CD14-positive monocyte (primary cell): ENCODE data around the gene SYNPO2. TPM values are rescaled to one million over a fixed set of nuclear protein-coding genes. Genes with fewer than 3 reads are reported as not detected.

ENCODE experiments used
- DNase-seq, 3 donors: peaks; one replicate each; pipeline ENCODE4 v3.0.0-alpha.2; 2011 to 2022
- H2AFZ ChIP-seq: 2 replicates; pipeline ENCODE4 v1.6.0; 2012; ENCODE audit warnings: mild to moderate bottlenecking, low read depth, low read length, inconsistent platforms; ENCODE audit not compliant: insufficient read depth, poor library complexity, severe bottlenecking
- H3K27ac ChIP-seq, 2 donors: 1 replicate in 1 of 2; 2 replicates in 1 of 2; pipeline ENCODE4 v1.5.1; 2012 to 2013; ENCODE audit warnings: low read length in 2 of 2, control low read depth in 1 of 2, inconsistent platforms in 1 of 2, low read depth in 1 of 2, mild to moderate bottlenecking in 1 of 2
- H3K27me3 ChIP-seq, 2 donors: one replicate each; pipeline versions ENCODE4 v1.6.0 to v1.6.1; 2011 to 2013; ENCODE audit warnings: low read length in 2 of 2; ENCODE audit not compliant: control insufficient read depth in 2 of 2, insufficient read depth in 2 of 2
- H3K36me3 ChIP-seq, 2 donors: replicated peaks in 1 of 2; 1 replicate in 1 of 2; 2 replicates in 1 of 2; pipeline versions ENCODE4 v1.5.1 to v1.6.1; 2012 to 2013; ENCODE audit warnings: low read length in 2 of 2, control low read depth in 1 of 2, inconsistent platforms in 1 of 2, mild to moderate bottlenecking in 1 of 2; ENCODE audit not compliant: insufficient read depth in 2 of 2, control insufficient read depth in 1 of 2
- H3K4me1 ChIP-seq, 2 donors: 1 replicate in 1 of 2; 2 replicates in 1 of 2; pipeline versions ENCODE4 v1.5.1 to v1.6.1; 2012 to 2013; ENCODE audit warnings: low read length in 2 of 2, control low read depth in 1 of 2, inconsistent platforms in 1 of 2, mild to moderate bottlenecking in 1 of 2, moderate library complexity in 1 of 2; ENCODE audit not compliant: insufficient read depth in 2 of 2, control insufficient read depth in 1 of 2
- H3K4me2 ChIP-seq: replicated peaks from 2 replicates; pipeline ENCODE3; 2012; ENCODE audit warnings: low read length, moderate library complexity, mild to moderate bottlenecking; ENCODE audit not compliant: poor library complexity, severe bottlenecking; ENCODE audit errors: extremely low read depth
- H3K4me3 ChIP-seq, 3 experiments: fragments of 200-600 bp in 1 of 3; sonication (generic) in 1 of 3; replicated peaks in 1 of 3; 1 replicate in 2 of 3; 2 replicates in 1 of 3; pipeline ENCODE4 v1.5.1; 2011 to 2013; ENCODE audit warnings: low read length in 3 of 3, mild to moderate bottlenecking in 3 of 3, control low read depth in 2 of 3, low read depth in 2 of 3, inconsistent platforms in 1 of 3, moderate library complexity in 1 of 3
- H3K79me2 ChIP-seq: 2 replicates; pipeline ENCODE4 v1.6.0; 2012; ENCODE audit warnings: mild to moderate bottlenecking, control low read depth, inconsistent platforms, low read length, moderate library complexity; ENCODE audit not compliant: insufficient read depth
- H3K9ac ChIP-seq: 2 replicates; pipeline ENCODE4 v1.6.0; 2017; ENCODE audit warnings: low read length, mild to moderate bottlenecking; ENCODE audit not compliant: insufficient read depth, poor library complexity, severe bottlenecking
- H3K9me3 ChIP-seq, 2 donors: replicated peaks in 1 of 2; 1 replicate in 1 of 2; 2 replicates in 1 of 2; pipeline versions ENCODE4 v1.5.1 to v1.6.1; 2012 to 2013; ENCODE audit warnings: low read length in 2 of 2, control low read depth in 1 of 2; ENCODE audit not compliant: control insufficient read depth in 1 of 2, insufficient read depth in 1 of 2
- H4K20me1 ChIP-seq: 2 replicates; pipeline ENCODE4 v1.6.0; 2012; ENCODE audit warnings: mild to moderate bottlenecking, low read length, control low read depth, moderate library complexity; ENCODE audit not compliant: insufficient read depth
- H3K27ac Mint-ChIP-seq, 7 donors: one replicate each; pipeline ENCODE4 v1.8.0; 2020; ENCODE audit warnings: mild to moderate bottlenecking in 7 of 7, mixed read lengths in 7 of 7, moderate library complexity in 6 of 7, inconsistent platforms in 2 of 7
- H3K27me3 Mint-ChIP-seq, 3 donors: one replicate each; pipeline ENCODE4 v1.8.0; 2021 to 2022; ENCODE audit warnings: low read depth in 3 of 3, mild to moderate bottlenecking in 3 of 3, mixed read lengths in 3 of 3, moderate library complexity in 3 of 3, inconsistent platforms in 1 of 3
- H3K36me3 Mint-ChIP-seq, 2 donors: one replicate each; pipeline ENCODE4 v1.8.0; 2020; ENCODE audit warnings: mixed read lengths in 2 of 2, inconsistent platforms in 1 of 2, mild to moderate bottlenecking in 1 of 2
- H3K4me1 Mint-ChIP-seq: one replicate; pipeline ENCODE4 v1.8.0; 2020; ENCODE audit warnings: mild to moderate bottlenecking, mixed read lengths
- H3K4me3 Mint-ChIP-seq, 2 donors: one replicate each; pipeline ENCODE4 v1.8.0; 2020; ENCODE audit warnings: mild to moderate bottlenecking in 2 of 2, mixed read lengths in 2 of 2, moderate library complexity in 1 of 2
- H3K9me3 Mint-ChIP-seq, 7 donors: one replicate each; pipeline ENCODE4 v1.8.0; 2020 to 2022; ENCODE audit warnings: mixed read lengths in 7 of 7, mild to moderate bottlenecking in 6 of 7, moderate library complexity in 6 of 7, inconsistent platforms in 2 of 7
- WGBS: methylation state at CpG from one replicate; pipeline ENCODE4 v1.1.5; 2013; ENCODE audit warnings: missing lambda C conversion rate; ENCODE audit not compliant: insufficient coverage; 5-methylcytosine and 5-hydroxymethylcytosine counted together
- intact Hi-C, 2 donors: fragments of 100-400 bp; cut with micrococcal nuclease; formaldehyde crosslinking; loops; one replicate each; pipeline versions ENCODE4 v1.15.0 to v1.15.1; 2023
- polyA plus RNA-seq, 3 donors: library from polyadenylated mRNA; depleted of rRNA in 1 of 3; unstranded in 2 of 3; stranded (reverse) in 1 of 3; fragments of 300-500 nt in 2 of 3; fragments of >200 nt in 1 of 3; fragmentation: Illumina TruSeq in 2 of 3; gene quantifications; 1 replicate in 2 of 3; 2 replicates in 1 of 3; pipeline ENCODE4 v1.2.3, GENCODE V29; 2012 to 2021
- TF ChIP-seq, protein P1 (sequence below): fragments of 200-600 bp; IDR thresholded peaks from one replicate; pipeline ENCODE4 v1.8.0; 2022; ENCODE audit warnings: antibody characterized with exemption, mild to moderate bottlenecking

The SYNPO2 gene
- polyA plus RNA-seq, 3 donors = 0.04 TPM; not detected in 2

GRCh38 chr4:119037709-119038108 lies 149.1 kb downstream of the SYNPO2 start:
- Mint-ChIP-seq H3K36me3 (no peaks in the 10 kb centered on the region), H3K27ac (peak overlapping the region; percentile 60 to 90 (median 85)), H3K4me3 (no peak overlapping the region), H3K4me1 (peaks cover 18% of the 10 kb centered on the region), H3K27me3 (no peaks in the 10 kb centered on the region), H3K9me3 (no peaks in the 10 kb centered on the region)
- no peaks in the 10 kb centered on the region for H3K79me2 ChIP-seq
- intact Hi-C loops = no loop called here
- H2AFZ ChIP-seq = peak overlapping the region; percentile 31
- no peak for DNase-seq
- TF ChIP-seq, protein P1, sequence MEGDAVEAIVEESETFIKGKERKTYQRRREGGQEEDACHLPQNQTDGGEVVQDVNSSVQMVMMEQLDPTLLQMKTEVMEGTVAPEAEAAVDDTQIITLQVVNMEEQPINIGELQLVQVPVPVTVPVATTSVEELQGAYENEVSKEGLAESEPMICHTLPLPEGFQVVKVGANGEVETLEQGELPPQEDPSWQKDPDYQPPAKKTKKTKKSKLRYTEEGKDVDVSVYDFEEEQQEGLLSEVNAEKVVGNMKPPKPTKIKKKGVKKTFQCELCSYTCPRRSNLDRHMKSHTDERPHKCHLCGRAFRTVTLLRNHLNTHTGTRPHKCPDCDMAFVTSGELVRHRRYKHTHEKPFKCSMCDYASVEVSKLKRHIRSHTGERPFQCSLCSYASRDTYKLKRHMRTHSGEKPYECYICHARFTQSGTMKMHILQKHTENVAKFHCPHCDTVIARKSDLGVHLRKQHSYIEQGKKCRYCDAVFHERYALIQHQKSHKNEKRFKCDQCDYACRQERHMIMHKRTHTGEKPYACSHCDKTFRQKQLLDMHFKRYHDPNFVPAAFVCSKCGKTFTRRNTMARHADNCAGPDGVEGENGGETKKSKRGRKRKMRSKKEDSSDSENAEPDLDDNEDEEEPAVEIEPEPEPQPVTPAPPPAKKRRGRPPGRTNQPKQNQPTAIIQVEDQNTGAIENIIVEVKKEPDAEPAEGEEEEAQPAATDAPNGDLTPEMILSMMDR = no peak
- H3K4me2 ChIP-seq = no peak overlapping the region
- no CpG with 5 or more reads among the region's 1 CpG for WGBS
- peak overlapping the region in 1 of 3 experiments; percentile 32 for H3K4me3 ChIP-seq
- H4K20me1 ChIP-seq = no peaks in the 10 kb centered on the region
- H3K9ac ChIP-seq = no peak overlapping the region
- no peaks in the 10 kb centered on the region for H3K27me3 ChIP-seq
- H3K9me3 ChIP-seq = no peaks in the 10 kb centered on the region
- H3K36me3 ChIP-seq = no peaks in the 10 kb centered on the region
- peaks cover 15% of the 10 kb centered on the region in 2 donors for H3K4me1 ChIP-seq
- H3K27ac ChIP-seq = peak overlapping the region in 1 of 2 donors; percentile 76

- Histone ChIP-seq H4K20me1 (no peaks in the 10 kb centered on the region), H3K27me3 (no peaks in the 10 kb centered on the region), H3K36me3 (no peaks in the 10 kb centered on the region), H3K27ac (peak overlapping the region; percentile 64 to 76), H3K4me2 (peak overlapping the region; percentile 40), H3K9ac (no peak overlapping the region), H3K4me1 (peaks cover 15% of the 10 kb centered on the region in 2 donors), H3K9me3 (no peaks in the 10 kb centered on the region), H3K79me2 (no peaks in the 10 kb centered on the region), H2AFZ (peak overlapping the region; percentile 31), H3K4me3 (peak overlapping the region in 1 of 3 experiments; percentile 32)
- Mint-ChIP-seq H3K9me3 (no peaks in the 10 kb centered on the region), H3K36me3 (no peaks in the 10 kb centered on the region), H3K27me3 (no peaks in the 10 kb centered on the region), H3K4me3 (peak overlapping the region; percentile 32 to 68), H3K27ac (peak overlapping the region; percentile 82 to 90 (median 86)), H3K4me1 (peaks cover 18% of the 10 kb centered on the region)
- 44% methylated on average over 2 of the region's 5 CpGs for WGBS
- DNase-seq = peak; percentile 68 to 93 (median 80)
- TF ChIP-seq, protein P1 = no peak
- intact Hi-C loops = no loop called here
Observed at GRCh38 chr4:119038116-119038841, 149.6 kb downstream of the SYNPO2 start.
